Left renal pelvis (tissue), 4 donors: Measurements from ENCODE around the gene FAM47E. TPM values are rescaled to one million over a fixed set of nuclear protein-coding genes. Genes with fewer than 3 reads are reported as not detected.
"Not testable (repeated sequence)": the region's sequence is repeated elsewhere in the genome, so short reads cannot be mapped to it uniquely, and the experiment has no call there.

Source experiments
- DNase-seq, 4 donors: peaks; one replicate each; pipeline ENCODE4 v3.0.0-alpha.2; 2013; ENCODE audit warnings: low read depth in 4 of 4, low spot score in 3 of 4
- polyA plus RNA-seq, 4 donors: library from polyadenylated mRNA; unstranded; fragments of 120-200 nt; gene quantifications; one replicate each; pipeline ENCODE4 v1.2.1, GENCODE V29; 2013; ENCODE audit not compliant: insufficient read length in 4 of 4

Gene FAM47E
- polyA plus RNA-seq, 4 donors: 0.53 to 11.1 (median 6.6) TPM

GRCh38 chr4:76266627-76267026 is 15.1 kb downstream of the FAM47E start:
- DNase-seq: no peak

- no peak for DNase-seq
Measured at GRCh38 chr4:76267811-76268210, 16.3 kb downstream of the FAM47E start.

- DNase-seq: no peak
Measured at GRCh38 chr4:76270244-76271175, 19.0 kb downstream of the FAM47E start.

- DNase-seq: no peak
Measured at GRCh38 chr4:76271248-76271647, 19.7 kb downstream of the FAM47E start.

- no peak for DNase-seq
Measured at GRCh38 chr4:76272073-76272472, 20.6 kb downstream of the FAM47E start.

- no peak for DNase-seq
Measured at GRCh38 chr4:76272582-76272981, 21.1 kb downstream of the FAM47E start.

GRCh38 chr4:76272999-76273398 is 21.5 kb downstream of the FAM47E start:
- no peak for DNase-seq

- no peak for DNase-seq
Measured at GRCh38 chr4:76275486-76276124, 24.1 kb downstream of the FAM47E start.

GRCh38 chr4:76276813-76277212 is 25.3 kb downstream of the FAM47E start:
- DNase-seq: no peak

GRCh38 chr4:76277667-76278066 is 26.1 kb downstream of the FAM47E start:
- no peak for DNase-seq

GRCh38 chr4:76278583-76278982 is 27.1 kb downstream of the FAM47E start:
- no peak for DNase-seq

GRCh38 chr4:76279462-76279861 is 27.9 kb downstream of the FAM47E start:
- DNase-seq: no peak

GRCh38 chr4:76280488-76281441 is 29.2 kb downstream of the FAM47E start:
- no peak for DNase-seq

GRCh38 chr4:76281594-76281993 is 30.1 kb downstream of the FAM47E start:
- not testable (repeated sequence) for DNase-seq

- DNase-seq: no peak
Measured at GRCh38 chr4:76282941-76283689, 31.6 kb downstream of the FAM47E start.

- no peak for DNase-seq
Measured at GRCh38 chr4:76283900-76284299, 32.4 kb downstream of the FAM47E start.

GRCh38 chr4:76287811-76288210 is 36.3 kb downstream of the FAM47E start:
- not testable (repeated sequence) for DNase-seq

GRCh38 chr4:76292730-76293129 is 41.2 kb downstream of the FAM47E start:
- no peak for DNase-seq

- no peak for DNase-seq
Measured at GRCh38 chr4:76293772-76294171, 42.3 kb downstream of the FAM47E start.

GRCh38 chr4:76296286-76296820 is 44.8 kb downstream of the FAM47E start:
- no peak for DNase-seq
